Nephron progenitor cell (in vitro differentiated cells): Measurements from ENCODE around the gene PFAS.
A peak's percentile ranks its signal among the peaks of the same experiment; 100 is the strongest.

Experiments
- DNase-seq: peaks from one replicate; pipeline ENCODE4 v3.0.0; 2021
- H3K27ac Mint-ChIP-seq: 2 replicates; pipeline ENCODE4 v1.8.0; 2021; ENCODE audit warnings: mild to moderate bottlenecking, moderate library complexity, mixed read lengths
- H3K27me3 Mint-ChIP-seq: 2 replicates; pipeline ENCODE4 v1.8.0; 2021; ENCODE audit warnings: mild to moderate bottlenecking, low read depth, mixed read lengths; ENCODE audit not compliant: poor library complexity
- H3K36me3 Mint-ChIP-seq: 2 replicates; pipeline ENCODE4 v1.8.0; 2021; ENCODE audit warnings: low read depth, mixed read lengths
- H3K4me1 Mint-ChIP-seq: 2 replicates; pipeline ENCODE4 v1.8.0; 2021; ENCODE audit warnings: mixed read lengths
- H3K4me3 Mint-ChIP-seq: 2 replicates; pipeline ENCODE4 v1.8.0; 2021; ENCODE audit warnings: mild to moderate bottlenecking, moderate library complexity, mixed read lengths
- H3K9me3 Mint-ChIP-seq: 2 replicates; pipeline ENCODE4 v1.8.0; 2021; ENCODE audit warnings: mild to moderate bottlenecking, moderate library complexity, mixed read lengths
- CTCF ChIP-seq: fragments of 200-600 bp; sonication (generic); IDR thresholded peaks from 2 replicates; pipeline ENCODE4 v1.5.0; 2021; ENCODE audit warnings: antibody characterized with exemption

The PFAS gene

GRCh38 chr17:8272421-8272820 is 23.3 kb downstream of the PFAS start:
- Mint-ChIP-seq H3K4me3 (no peak overlapping the region), H3K9me3 (no peaks in the 10 kb centered on the region), H3K4me1 (no peaks in the 10 kb centered on the region), H3K27ac (no peak overlapping the region), H3K36me3 (peaks cover 66% of the 10 kb centered on the region), H3K27me3 (no peaks in the 10 kb centered on the region)
- DNase-seq = no peak
- no peak for TF ChIP-seq CTCF

DNA sequence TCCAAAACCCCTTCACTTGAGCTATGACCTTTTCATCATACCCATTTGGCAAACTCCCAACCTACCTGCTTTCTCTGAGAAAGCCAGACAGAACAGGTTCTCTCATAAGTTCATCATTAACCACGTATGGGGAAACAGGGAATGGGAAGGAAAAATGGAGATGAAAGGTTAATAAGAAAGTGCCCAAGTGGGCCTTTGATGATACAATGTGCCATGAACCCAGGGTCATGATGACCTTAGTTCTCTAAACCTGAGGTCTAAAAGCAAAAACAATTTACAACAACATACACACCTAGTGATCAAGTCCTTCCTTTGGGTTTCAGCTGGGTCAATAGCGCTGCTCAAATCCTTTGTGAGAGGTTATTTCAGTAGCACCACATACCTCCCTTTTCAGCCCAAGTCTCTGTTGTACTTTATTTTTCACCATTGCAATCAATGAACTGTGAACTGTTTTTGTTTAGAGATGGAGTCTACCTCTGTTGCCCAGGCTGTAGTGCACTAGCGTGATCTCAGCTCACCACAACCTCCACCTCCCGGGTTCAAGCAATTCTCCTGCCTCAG is 24.9 kb downstream of the PFAS start:
- no peak overlapping the region for H3K4me3 Mint-ChIP-seq
- H3K36me3 Mint-ChIP-seq = peaks cover 59% of the 10 kb centered on the region
- DNase-seq = no peak
- H3K27me3 Mint-ChIP-seq = no peaks in the 10 kb centered on the region
- H3K27ac Mint-ChIP-seq = peak overlapping the region; percentile 46
- no peak for TF ChIP-seq CTCF
- H3K4me1 Mint-ChIP-seq = no peaks in the 10 kb centered on the region
- no peaks in the 10 kb centered on the region for H3K9me3 Mint-ChIP-seq

DNA sequence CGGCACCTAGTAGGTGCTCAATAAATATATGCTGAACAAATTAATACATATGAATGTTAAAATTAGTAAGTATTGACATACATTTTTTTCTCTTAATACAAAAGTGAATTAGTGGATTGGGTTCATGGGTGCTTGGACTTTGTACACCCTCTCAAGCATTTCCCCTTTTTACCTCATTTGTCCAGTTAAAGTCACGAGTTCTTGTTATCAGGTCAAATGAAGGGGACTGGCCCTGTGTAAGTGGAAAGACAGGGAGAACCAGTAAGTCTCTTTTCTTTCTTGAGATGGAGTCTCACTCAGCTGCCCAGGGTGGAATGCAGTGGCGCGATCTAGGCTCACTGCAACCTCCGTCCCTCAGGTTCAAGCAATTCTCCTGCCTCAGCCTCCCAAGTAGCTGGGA is 25.7 kb downstream of the PFAS start:
- Mint-ChIP-seq H3K36me3 (peaks cover 56% of the 10 kb centered on the region), H3K9me3 (no peaks in the 10 kb centered on the region), H3K27ac (no peak overlapping the region), H3K27me3 (no peaks in the 10 kb centered on the region), H3K4me1 (no peaks in the 10 kb centered on the region), H3K4me3 (no peak overlapping the region)
- no peak for TF ChIP-seq CTCF
- DNase-seq = no peak

DNA sequence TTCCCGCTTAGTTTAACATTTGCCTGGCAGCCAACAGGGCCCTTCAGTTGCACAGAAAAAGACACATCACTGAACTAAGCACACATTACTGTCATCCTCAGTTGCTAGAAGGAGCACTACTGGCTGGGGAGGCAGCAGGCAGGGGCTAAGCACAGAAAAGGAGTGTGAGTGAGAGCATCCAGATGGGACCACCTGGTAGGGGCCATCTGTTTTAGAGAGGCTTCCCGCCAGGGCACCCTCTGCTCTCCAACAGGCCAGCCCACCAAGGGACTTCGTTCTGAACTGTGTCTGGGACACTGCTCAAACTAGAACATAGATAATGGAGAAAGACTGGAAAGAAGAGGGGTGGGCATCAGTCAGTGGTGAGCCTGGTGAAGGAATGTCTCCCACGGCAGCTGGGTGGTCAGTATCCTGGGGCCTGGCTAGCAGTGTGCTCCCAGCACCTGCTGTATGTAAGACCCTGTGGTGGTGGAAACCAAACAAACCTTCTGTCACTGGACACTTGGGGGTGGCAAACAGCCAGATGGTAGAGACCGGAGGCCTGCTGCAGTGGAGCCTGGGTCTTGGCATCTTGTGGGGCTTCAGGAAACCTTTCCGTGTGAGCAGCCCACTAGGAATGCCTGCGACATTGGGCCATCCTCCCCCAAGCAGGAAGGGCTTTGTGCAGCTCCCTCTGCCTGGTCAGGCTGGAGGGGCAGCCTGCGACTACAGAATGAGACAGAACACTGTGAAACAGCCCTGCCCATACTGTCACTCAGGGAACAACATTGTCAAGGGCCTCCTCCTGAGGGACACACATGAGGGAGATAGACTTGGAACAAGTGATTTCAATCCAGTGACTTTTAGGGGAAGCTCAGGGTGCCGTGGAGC is 26.6 kb downstream of the PFAS start:
- DNase-seq = no peak
- no peaks in the 10 kb centered on the region for H3K9me3 Mint-ChIP-seq
- no peak for TF ChIP-seq CTCF
- peaks cover 49% of the 10 kb centered on the region for H3K36me3 Mint-ChIP-seq
- peak overlapping the region; percentile 86 for H3K27ac Mint-ChIP-seq
- no peaks in the 10 kb centered on the region for H3K4me1 Mint-ChIP-seq
- no peaks in the 10 kb centered on the region for H3K27me3 Mint-ChIP-seq
- no peak overlapping the region for H3K4me3 Mint-ChIP-seq

- H3K27ac Mint-ChIP-seq = peak overlapping the region; percentile 27
- H3K4me1 Mint-ChIP-seq = no peaks in the 10 kb centered on the region
- DNase-seq = no peak
- H3K27me3 Mint-ChIP-seq = no peaks in the 10 kb centered on the region
- H3K36me3 Mint-ChIP-seq = peaks cover 36% of the 10 kb centered on the region
- no peak for TF ChIP-seq CTCF
- H3K4me3 Mint-ChIP-seq = no peak overlapping the region
- H3K9me3 Mint-ChIP-seq = no peaks in the 10 kb centered on the region
Observed at GRCh38 chr17:8277317-8277716, 28.2 kb downstream of the PFAS start.

GRCh38 chr17:8282345-8282744 is 33.3 kb downstream of the PFAS start:
- H3K9me3 Mint-ChIP-seq = no peaks in the 10 kb centered on the region
- no peak for TF ChIP-seq CTCF
- no peak for DNase-seq
- peaks cover 6% of the 10 kb centered on the region for H3K36me3 Mint-ChIP-seq
- no peak overlapping the region for H3K27ac Mint-ChIP-seq
- no peak overlapping the region for H3K4me3 Mint-ChIP-seq
- no peaks in the 10 kb centered on the region for H3K27me3 Mint-ChIP-seq
- H3K4me1 Mint-ChIP-seq = peaks cover under 1% of the 10 kb centered on the region
